Measurements from ENCODE around the gene NEK1.
A peak's percentile ranks its signal among the peaks of the same experiment; 100 is the strongest.

NEK1 gene, protein sequence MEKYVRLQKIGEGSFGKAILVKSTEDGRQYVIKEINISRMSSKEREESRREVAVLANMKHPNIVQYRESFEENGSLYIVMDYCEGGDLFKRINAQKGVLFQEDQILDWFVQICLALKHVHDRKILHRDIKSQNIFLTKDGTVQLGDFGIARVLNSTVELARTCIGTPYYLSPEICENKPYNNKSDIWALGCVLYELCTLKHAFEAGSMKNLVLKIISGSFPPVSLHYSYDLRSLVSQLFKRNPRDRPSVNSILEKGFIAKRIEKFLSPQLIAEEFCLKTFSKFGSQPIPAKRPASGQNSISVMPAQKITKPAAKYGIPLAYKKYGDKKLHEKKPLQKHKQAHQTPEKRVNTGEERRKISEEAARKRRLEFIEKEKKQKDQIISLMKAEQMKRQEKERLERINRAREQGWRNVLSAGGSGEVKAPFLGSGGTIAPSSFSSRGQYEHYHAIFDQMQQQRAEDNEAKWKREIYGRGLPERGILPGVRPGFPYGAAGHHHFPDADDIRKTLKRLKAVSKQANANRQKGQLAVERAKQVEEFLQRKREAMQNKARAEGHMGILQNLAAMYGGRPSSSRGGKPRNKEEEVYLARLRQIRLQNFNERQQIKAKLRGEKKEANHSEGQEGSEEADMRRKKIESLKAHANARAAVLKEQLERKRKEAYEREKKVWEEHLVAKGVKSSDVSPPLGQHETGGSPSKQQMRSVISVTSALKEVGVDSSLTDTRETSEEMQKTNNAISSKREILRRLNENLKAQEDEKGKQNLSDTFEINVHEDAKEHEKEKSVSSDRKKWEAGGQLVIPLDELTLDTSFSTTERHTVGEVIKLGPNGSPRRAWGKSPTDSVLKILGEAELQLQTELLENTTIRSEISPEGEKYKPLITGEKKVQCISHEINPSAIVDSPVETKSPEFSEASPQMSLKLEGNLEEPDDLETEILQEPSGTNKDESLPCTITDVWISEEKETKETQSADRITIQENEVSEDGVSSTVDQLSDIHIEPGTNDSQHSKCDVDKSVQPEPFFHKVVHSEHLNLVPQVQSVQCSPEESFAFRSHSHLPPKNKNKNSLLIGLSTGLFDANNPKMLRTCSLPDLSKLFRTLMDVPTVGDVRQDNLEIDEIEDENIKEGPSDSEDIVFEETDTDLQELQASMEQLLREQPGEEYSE (N-terminal part only)

DNA sequence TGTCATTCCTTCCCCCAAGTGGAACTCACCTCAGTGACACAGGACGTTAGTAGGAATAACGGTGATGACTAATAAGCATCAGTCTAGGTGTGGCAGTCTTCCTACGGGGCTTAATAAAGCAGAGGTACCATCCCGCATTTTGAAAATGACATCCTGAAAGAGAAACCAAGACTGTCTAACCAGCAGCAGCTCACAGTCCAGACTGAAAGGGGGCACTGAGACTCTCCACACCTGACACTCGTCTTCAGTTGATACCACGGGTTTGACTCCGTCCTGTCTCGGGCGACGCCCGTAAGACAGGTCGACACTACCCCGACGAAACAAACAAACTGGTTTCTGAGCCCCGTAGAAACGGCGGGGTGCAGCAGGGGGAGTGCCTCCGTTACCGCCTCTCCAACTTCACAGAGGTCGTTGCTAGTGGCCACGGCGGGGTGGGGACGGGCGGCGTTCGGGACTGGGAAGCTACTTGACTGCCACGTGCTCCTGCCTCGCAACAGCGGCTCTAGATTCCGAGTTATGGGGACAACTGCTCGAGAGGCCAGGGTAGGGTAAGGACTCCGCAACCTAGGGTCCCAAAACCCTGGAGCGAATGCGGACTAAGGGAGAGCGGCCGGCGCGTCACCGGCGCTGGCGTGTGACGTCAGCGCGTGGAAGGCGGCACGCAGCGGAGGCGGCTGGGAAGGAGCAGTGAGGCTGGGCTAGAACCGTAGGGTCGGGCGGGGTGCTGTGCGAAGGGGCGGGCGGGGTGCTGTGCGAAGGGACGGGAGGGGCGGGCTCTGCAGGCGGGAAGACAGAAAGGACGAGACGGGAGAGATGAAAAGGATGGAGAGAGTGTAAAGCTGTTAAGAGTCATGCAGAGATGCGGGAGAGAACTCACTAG lies at the start of gene NEK1:
TSS of gene NEK1 (minus strand) at position 593 of the 880 bp plus-strand sequence. CDS start 9,953 bp downstream, outside the sequence.
- DNase-seq (ENCODE audit: low read depth in 2 of 2) = peak; percentile 71 to 75

DNA sequence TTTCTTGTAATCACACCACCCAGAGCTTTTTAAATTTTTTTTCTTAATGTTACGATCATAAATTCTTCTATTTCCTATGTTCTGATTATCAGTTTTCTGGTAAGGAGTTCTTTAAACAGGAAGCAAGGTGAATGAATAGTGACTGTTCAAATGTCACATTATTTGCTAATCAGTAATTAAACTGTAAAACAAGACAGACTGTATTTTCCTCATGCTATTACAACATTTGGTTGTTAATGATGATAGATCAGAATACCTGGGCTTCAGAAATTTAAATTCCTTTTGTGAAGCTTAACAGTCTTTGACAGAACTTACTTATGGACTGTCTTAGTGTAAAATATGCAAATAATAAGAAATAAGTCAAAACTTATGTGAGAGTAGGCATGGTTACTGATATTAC lies 49.4 kb upstream of the NEK1 start:
- DNase-seq (ENCODE audit: low read depth in 2 of 2) = no peak

DNA sequence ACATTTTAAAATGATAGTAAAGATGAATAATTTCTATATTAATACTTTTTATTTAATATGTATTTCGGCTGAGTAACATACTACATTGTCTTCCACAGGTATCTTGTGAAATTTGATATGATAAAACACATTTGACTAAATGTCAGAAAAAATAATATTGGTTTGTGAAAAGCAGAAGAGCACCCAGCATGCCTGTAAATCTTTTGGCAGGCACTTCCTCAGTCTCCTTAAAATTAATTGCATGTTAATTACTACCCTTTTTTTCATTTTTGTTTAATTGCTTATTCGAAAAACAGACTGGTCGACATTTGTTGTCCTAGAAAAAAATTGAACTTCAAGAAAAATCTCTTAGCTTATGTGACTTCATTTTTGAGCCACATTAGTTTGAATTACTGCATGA lies 48.5 kb upstream of the NEK1 start:
- DNase-seq (ENCODE audit: low read depth in 2 of 2) = no peak

DNA sequence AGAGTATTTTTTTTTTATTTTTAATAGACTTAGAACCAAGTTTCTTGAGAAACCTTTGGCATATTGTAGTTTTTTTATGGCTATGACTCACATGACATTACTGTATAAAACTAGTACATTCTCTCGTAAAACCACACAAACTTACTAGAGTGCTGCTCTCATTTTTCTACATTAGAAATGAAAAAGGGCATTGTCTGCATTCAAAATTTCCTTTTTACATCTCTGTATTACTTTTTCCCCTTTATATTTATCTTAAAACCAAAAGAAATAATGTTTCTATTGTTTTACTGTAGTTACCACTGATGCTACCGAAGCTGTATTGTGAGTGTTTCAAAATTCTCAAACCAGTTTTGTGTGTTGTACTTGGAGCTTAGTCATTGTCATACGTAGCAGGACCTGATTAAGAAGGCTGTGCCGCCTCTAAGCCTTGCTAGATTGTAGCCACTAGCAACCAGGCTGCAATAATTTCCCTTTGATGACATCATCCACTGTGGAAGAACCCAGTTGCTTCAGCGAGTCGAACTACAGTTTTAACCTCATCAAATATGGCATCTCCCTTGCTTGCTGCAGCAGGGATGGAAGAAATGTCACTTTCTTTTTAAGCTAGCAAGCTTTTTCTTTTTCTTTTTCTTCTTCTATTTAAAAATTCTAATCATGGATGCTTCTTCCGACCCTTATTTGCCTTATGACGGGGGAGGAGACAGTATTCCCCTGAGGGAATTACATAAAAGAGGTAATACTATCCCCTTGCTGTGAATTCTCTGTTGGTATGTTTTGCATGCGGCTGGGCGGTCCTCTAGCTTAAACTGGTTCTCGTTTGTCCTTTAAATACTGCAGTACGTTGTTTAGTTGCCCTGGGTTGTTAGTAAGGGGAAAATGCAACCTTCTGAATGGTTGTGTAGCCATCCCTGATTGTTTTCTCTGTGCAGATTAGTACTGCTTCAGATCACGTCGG lies 47.6 kb upstream of the NEK1 start:
- DNase-seq (ENCODE audit: low read depth in 2 of 2) = peak; percentile 25 to 27

DNA sequence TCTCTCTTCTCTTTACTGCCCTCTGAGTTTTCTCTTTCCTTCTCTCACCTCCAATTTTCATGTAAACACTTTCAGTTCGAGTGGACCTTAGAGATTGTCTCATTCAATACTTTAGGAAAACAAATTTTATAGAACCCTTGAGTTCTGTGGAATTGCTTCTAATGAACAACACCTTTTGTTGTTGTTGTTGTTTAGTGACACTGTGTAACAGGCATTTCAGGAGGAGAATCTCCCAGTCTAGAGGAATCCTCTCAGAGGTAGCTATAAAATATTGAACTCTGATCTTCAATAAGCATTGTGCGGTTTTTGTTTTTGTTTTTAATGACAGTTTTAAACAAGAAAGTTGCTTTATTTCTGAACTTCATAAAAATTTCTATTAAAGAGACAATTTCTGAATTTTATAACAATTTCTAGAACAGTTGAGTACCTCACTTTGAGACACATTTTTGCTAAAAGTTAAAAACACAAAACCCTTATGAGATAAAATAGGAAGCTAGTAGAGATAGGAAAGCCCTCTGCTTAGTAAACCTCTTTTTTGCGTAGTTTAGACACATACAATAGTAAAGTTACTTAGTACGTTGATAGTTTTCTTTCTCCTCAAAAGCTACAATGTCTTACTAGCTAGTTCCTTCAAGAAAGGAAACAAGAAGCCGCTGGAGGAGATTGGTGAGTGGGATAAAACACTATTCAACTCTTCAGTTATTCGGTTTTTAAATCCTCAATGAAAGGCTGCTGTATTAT lies 46.8 kb upstream of the NEK1 start:
- DNase-seq (ENCODE audit: low read depth in 2 of 2) = no peak

DNA sequence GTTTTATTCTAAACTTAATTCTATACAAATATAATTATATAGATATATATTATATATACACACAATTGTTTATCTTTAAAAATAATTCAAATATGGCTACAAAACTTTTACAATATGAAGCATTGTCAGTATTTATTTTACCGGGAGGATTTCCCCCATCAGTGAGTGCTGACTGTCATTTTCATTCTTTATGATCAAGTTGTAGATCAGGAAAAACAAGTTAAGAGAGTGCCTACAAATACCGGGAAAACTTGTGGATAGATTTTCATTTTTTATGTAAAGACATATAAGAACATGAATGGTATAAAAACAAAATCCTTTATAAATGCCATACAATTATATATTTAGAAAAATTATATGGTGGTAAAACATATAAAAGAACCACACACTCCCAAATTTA lies 45.8 kb upstream of the NEK1 start:
- DNase-seq (ENCODE audit: low read depth in 2 of 2) = no peak

DNA sequence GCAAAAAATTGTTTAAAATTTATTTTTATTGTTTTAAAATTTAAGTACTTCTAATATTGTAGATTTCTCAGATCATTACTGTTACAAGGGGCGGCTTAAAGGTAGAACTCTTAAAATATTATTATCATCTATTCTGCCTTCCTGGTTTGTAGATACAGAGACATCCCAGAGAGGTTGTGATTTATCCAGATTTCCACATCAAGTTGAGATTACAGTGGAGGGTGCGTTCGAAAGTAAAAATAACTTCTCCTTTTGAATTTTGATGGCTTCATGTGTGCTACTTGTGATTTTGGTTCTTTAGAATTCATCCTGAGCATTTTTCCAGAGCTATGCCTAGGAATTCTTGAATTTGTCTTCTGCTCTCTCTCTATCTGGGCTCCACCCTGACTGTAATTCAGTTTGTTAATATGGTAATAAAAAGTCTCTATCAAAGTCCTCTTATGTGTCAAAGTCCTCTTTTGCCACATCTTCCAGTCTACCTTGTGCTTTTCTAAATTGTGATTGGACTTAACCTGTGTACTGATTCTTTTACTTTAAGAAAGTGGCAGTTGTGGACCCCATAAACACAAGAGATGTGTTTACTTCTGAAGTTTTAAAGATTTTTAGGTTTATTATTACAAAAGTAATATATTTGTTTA lies 45.2 kb upstream of the NEK1 start:
- DNase-seq (ENCODE audit: low read depth in 2 of 2) = no peak

DNA sequence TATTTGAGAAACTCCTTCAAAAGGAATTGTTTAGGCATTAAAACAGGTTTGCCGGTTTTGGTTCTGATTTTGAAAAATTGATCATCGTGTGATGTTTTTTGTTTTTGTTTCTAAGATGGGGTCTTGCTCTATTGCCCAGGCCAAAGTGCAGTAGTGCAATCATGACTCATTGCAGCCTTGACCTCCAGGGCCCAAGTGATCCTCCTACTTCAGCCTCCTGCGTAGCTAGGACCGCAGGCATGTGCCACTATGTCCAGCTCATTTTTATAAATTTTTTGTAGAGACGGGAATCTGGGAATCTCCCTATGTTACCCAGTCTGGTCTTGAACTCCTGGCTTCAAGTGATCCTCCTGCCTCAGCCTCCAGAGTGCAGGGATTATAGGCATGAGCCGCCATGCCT lies 43.0 kb upstream of the NEK1 start:
- no peak for DNase-seq (ENCODE audit: low read depth in 2 of 2)

DNA sequence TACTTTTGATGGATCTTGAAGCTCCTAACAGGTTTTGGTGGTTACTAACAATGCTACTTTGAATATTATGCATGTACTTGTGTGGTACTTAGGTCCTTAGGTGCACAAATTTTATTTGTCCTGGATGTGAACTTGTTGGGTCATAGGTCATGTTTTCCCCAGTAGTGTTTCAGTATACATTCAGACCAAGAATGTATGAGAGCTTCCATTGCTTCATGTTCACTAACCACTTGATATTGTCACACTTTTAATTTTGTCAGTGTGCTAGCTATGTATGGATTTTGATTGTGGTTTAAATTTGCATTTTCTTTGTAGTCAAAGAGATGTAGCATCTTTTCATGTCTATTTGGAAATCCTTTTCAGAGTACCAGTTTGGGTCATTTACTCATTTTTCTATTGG lies 40.2 kb upstream of the NEK1 start:
- DNase-seq (ENCODE audit: low read depth in 2 of 2) = no peak

DNA sequence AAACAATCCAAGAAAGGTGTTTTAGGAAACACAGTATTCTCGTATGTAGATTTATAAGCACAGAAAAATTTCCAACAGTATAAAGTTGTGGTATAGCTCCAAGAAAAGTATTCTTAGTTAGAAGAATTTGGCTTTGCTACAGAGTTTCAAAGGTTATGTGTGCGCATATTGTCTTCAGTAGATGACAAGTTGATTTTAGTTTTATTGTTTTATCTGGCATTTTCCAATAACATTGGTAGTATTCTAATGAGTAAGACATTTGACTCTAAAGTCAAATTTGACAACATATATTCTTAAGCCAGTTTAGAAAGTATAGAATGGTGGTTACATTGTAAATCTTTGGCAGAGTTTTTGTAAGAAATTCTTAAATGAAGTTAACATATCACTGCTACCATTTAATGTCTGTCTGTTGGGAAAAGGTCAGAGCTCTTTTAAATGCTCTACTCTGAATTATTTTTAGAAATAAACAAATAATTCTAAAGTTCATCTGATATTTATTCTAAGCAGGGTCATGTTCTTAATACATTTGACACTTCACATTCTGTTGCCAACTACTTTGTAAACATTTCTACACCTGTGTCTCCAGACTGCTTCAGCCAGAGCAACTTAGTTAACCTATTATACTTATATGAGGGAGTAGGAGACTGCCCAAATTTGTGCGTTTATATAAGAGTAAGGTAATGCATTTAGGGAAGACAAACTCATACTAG lies 38.0 kb upstream of the NEK1 start:
- DNase-seq (ENCODE audit: low read depth in 2 of 2) = no peak

DNA sequence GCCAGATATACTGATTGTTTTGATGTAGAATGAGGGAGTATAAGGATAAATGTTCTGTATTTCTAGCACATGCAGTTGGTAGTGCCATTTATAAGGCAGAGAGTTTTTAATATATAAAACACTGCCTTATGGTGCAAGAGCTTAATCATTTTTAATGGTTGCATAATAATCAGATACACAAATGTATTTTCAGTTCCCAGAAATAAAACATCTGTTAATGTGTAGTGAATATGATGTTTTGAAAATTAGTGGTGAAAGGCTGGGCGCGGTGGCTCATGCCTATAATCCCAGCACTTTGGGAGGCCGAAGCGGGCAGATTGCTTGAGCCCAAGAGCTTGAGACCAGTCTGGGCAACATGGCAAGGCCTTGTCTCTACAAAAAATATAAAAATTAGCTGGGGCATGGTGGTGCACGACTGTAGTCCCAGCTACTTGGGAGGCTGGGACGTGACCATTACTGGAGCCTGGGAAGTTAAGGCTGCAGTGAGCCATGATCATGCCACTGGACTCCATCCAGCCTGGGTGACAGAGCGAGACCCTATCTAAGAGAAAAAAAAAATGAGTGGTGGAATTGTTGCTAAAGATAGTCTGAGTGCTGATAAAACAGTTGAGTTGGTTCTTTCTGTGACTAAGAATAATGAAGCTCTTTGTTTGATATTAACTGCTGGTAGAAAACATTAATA lies 37.3 kb upstream of the NEK1 start:
- DNase-seq (ENCODE audit: low read depth in 2 of 2) = no peak

DNA sequence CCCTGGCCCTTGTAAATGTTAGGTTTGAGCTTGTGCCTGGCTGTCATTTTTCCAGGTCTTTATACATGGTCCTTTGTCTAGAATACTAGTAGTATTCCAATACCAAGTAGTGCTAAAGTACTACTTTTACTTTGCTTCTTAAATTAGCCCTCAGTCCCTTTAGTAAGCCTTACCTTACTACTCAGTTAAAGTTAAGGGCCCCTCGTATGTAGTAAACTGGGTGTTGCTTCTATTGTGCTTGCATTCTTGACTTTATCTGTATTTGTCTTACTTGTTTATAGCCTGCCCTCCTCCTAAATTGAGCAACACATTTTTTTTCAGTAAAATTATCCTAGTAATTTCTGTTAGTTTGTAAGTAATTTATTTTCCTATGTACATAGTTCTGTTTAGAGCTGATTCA lies 33.2 kb upstream of the NEK1 start:
- DNase-seq (ENCODE audit: low read depth in 2 of 2) = no peak

DNA sequence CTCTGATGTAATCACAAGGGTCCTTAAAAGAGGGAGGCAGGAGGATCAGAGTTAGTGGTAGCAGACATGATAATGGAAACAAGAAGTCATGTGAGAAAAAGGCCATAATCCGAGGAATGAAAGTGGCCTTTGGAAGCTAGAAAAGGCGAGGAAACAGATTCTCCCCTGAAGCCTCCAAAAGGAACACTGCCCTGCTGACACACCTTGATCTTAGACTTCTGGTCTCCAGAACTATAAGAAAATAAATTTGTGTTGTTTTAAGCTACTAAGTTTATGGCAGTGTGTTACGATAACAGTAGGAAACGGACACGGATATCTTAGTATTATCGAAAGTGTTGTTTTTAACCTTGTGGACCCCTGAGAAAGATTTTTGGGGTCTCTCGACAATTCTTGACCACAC lies 32.4 kb upstream of the NEK1 start:
- no peak for DNase-seq (ENCODE audit: low read depth in 2 of 2)

DNA sequence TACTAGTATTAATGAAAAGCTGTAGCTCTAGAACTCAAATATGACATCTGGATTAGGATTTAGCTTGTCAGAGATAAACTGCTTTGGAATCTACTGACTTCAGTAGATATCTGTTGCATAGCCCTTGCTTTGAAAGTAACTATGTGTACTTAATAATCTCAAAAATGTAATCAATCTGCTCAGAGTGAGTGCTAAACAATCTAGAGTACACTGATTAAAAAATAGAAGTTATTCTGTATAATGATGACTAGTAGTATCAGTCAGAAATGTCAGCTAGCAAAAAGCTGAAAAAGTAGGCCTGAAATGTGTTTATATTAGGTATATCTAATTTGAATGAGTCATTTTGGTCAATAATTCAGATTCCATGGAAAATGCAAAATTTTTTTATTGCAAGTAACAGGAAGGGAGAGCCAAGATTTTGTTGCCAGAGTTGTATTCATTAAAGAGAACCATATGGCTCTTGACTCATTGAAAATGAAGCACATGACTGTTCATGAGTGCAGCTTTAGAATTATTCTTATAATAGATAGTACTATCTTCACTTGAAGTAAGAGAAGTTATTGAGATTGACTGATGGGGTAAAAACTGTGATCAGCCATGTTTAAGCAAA lies 28.0 kb upstream of the NEK1 start:
- no peak for DNase-seq (ENCODE audit: low read depth in 2 of 2)

DNA sequence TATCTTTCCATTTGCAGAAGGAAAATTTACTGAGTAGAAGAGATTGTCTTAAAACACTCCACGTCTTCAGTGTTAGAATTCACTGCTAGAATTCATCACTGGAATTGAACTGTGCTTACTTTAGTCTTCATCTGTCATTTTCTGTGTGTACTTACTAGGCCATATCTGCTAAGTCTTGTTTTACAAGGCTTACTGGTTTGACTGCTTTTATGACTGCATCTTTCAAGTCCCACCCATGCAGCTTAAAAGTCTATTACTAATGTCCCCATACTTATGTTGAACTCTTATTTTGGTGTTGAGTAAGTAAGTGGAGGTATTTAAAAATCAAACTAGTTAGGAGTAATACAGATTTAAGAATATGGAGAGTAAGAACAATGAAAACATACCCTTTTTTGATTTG lies 22.6 kb upstream of the NEK1 start:
- DNase-seq (ENCODE audit: low read depth in 2 of 2) = no peak

DNA sequence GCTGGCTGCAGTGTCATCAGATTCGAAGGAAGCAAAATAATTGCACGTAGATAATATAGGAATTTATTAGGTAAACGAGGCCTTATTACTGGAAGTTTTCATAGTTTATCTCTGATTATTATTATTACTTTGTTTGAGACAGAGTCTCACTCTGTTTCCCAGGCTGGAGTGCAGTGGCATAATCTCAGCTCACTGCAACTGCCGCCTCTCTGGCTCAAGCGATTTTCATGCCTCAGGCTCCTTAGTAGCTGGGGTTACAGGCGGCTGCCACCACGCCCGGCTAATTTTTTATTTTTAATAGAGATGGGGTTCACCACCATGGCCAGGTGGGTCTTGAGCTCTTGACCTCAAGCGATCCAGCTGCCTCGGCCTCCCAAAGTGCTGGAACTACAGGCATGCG lies 20.5 kb upstream of the NEK1 start:
- no peak for DNase-seq (ENCODE audit: low read depth in 2 of 2)

DNA sequence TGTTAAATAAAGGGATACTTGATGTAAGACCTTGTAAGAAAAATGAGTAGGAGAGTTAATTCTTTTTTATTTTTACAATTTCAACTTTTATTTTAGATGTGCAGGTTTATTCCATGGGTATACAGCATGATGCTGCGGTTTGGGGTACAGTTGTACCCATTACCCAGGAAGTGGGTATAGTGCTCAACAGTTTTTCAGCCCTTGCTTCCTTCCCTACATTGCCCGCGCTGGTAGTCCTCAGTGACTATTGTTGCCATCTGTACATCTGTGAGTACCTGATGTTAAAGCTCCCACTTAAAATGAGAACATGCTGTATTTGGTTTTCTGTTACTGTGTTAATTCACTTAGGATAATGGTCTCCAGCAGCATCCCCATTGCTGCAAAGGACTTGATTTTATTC lies 17.7 kb upstream of the NEK1 start:
- DNase-seq (ENCODE audit: low read depth in 2 of 2) = no peak
